K562 (cell line): ENCODE measurements around the gene MYL3. TPM values are rescaled to one million over a fixed set of nuclear protein-coding genes. Genes with fewer than 3 reads are reported as not detected.

Experiments used
- ATAC-seq: fragments of 200-7000 bp; cut with Tn5 transposase; 3 replicates; pipeline ENCODE4 v1.9.1; 2020; ENCODE audit warnings: moderate library complexity
- BruUV-seq: library from RNA; stranded (reverse); fragments of 400-500 nt; replicated peaks from 2 replicates; lab custom pipeline; 2021; lab: Mats Ljungman, UMichigan
- CTCF ChIA-PET: fragments of 300-600 bp; formaldehyde crosslinking; extraction: SDS; loops from one replicate; lab custom pipeline; 2021; ENCODE audit warnings: low intra/inter-chr PET ratio; lab: Yijun Ruan, JAX
- POLR2A ChIA-PET: fragments of 300-600, 350-650 bp; sonication (Branson Sonifier 250); formaldehyde crosslinking; extraction: SDS; loops from one replicate; lab custom pipeline; 2021; ENCODE audit warnings: antibody characterized with exemption, inconsistent platforms; lab: Yijun Ruan, JAX
- DNase-seq, 4 experiments: peaks; one replicate each; pipeline versions ENCODE4 v3.0.0 to v3.0.0-alpha.2; 2011 to 2018; ENCODE audit warnings: low spot score in 3 of 4, mixed read lengths in 3 of 4; ENCODE audit errors: extremely low read depth in 1 of 4
- FAIRE-seq: peaks from 2 replicates; lab custom pipeline; 2011; peaks lifted over from hg19 to GRCh38; lab: Jason Lieb, UNC
- H2AFZ ChIP-seq: 2 replicates; pipeline ENCODE4 v1.6.0; 2011; ENCODE audit warnings: low read depth, low read length, control low read depth, inconsistent platforms
- H3K27ac ChIP-seq: fragments of 200-600 bp; 3 replicates; pipeline ENCODE4 v1.8.0; 2011; ENCODE audit warnings: low read depth, mild to moderate bottlenecking, control low read depth, inconsistent platforms, low read length, moderate library complexity, mixed read lengths; ENCODE audit errors: extremely low read depth
- H3K27me3 ChIP-seq, 2 experiments: fragments of 300-600 bp in 1 of 2; 2 replicates in 1 of 2; 3 replicates in 1 of 2; pipeline versions ENCODE4 v1.6.0 to v1.8.0; 2011; ENCODE audit warnings: inconsistent platforms in 2 of 2, low read length in 2 of 2, mild to moderate bottlenecking in 1 of 2, mixed read lengths in 1 of 2, moderate library complexity in 1 of 2; ENCODE audit not compliant: control insufficient read depth in 2 of 2, insufficient read depth in 2 of 2
- H3K36me3 ChIP-seq: fragments of 300-600 bp; 3 replicates; pipeline ENCODE4 v1.8.0; 2011; ENCODE audit warnings: mild to moderate bottlenecking, low read length, inconsistent platforms; ENCODE audit not compliant: control insufficient read depth, insufficient read depth
- H3K4me1 ChIP-seq, 2 experiments: fragments of 200-600 bp in 1 of 2; replicated peaks in 1 of 2; 2 replicates in 1 of 2; 3 replicates in 1 of 2; pipeline versions ENCODE4 v1.5.1 to v1.8.0; 2011; ENCODE audit warnings: inconsistent platforms in 2 of 2, low read length in 2 of 2, mild to moderate bottlenecking in 1 of 2, mixed read lengths in 1 of 2, moderate library complexity in 1 of 2; ENCODE audit not compliant: control insufficient read depth in 2 of 2, insufficient read depth in 2 of 2
- H3K4me2 ChIP-seq: 2 replicates; pipeline ENCODE4 v1.6.1; 2011; ENCODE audit warnings: low read length, control low read depth, inconsistent platforms, mixed read lengths; ENCODE audit not compliant: insufficient read depth
- H3K4me3 ChIP-seq: fragments of 200-600 bp; sonication (generic), shearing (Covaris generic); 2 replicates; pipeline ENCODE4 v1.5.1; 2016; ENCODE audit warnings: control low read depth, inconsistent platforms
- H3K79me2 ChIP-seq: fragments of 200-600 bp; 3 replicates; pipeline ENCODE4 v1.8.0; 2011; ENCODE audit warnings: low read length, inconsistent platforms; ENCODE audit not compliant: control insufficient read depth, insufficient read depth
- H3K9ac ChIP-seq, 2 experiments: 2 replicates each; pipeline versions ENCODE4 v1.6.0 to v1.6.1; 2011; ENCODE audit warnings: low read depth in 2 of 2, low read length in 2 of 2, control low read depth in 1 of 2, inconsistent platforms in 1 of 2, mild to moderate bottlenecking in 1 of 2, mixed read lengths in 1 of 2; ENCODE audit not compliant: insufficient read depth in 1 of 2
- H3K9me1 ChIP-seq: one replicate; pipeline ENCODE4 v1.6.0; 2011; ENCODE audit warnings: inconsistent platforms, mild to moderate bottlenecking, low read length, moderate library complexity; ENCODE audit not compliant: control insufficient read depth, insufficient read depth
- H3K9me3 ChIP-seq: replicated peaks from 2 replicates; pipeline ENCODE4 v1.5.1; 2011; ENCODE audit warnings: low read depth, low read length, inconsistent platforms; ENCODE audit not compliant: control insufficient read depth, insufficient read depth
- H4K20me1 ChIP-seq: replicated peaks from 2 replicates; pipeline ENCODE4 v1.6.1; 2011; ENCODE audit warnings: low read length, inconsistent platforms, mixed read lengths; ENCODE audit not compliant: control insufficient read depth, insufficient read depth
- AFF1 ChIP-seq, 2 experiments: fragments of 450-650 bp; IDR thresholded peaks; 2 replicates each; pipeline ENCODE4 v1.6.1; 2018; ENCODE audit warnings: mild to moderate bottlenecking in 2 of 2, low read depth in 1 of 2; ENCODE audit not compliant: partially characterized antibody in 2 of 2
- CTCF ChIP-seq, 3 experiments: IDR thresholded peaks in 2 of 3; conservative IDR thresholded peaks in 1 of 3; 2 replicates each; pipeline ENCODE4 v1.5.1; 2011 to 2012; ENCODE audit warnings: low read length in 3 of 3, mild to moderate bottlenecking in 3 of 3, control low read depth in 2 of 3, improper control_type of control experiment in 1 of 3, inconsistent platforms in 1 of 3, low read depth in 1 of 3, mixed read lengths in 1 of 3, moderate library complexity in 1 of 3; ENCODE audit not compliant: insufficient read depth in 2 of 3
- GABPA ChIP-seq: fragments of 200-800 bp; sonication (Bioruptor generic); conservative IDR thresholded peaks from 2 replicates; pipeline ENCODE4 v1.6.1; 2016; ENCODE audit warnings: low read depth, missing genetic modification characterization, missing compliant biosample characterization
- GTF2A2 ChIP-seq: IDR thresholded peaks from 2 replicates; pipeline ENCODE4 v1.6.1; 2016; ENCODE audit warnings: mild to moderate bottlenecking, missing genetic modification characterization, missing compliant biosample characterization
- HBP1 ChIP-seq: fragments of 450-650 bp; formaldehyde crosslinking; IDR thresholded peaks from 2 replicates; pipeline ENCODE4 v1.4.0; 2022; ENCODE audit warnings: missing genetic modification characterization
- RNF219 ChIP-seq: fragments of 250-450 bp; sonication (Bioruptor Pico); IDR thresholded peaks from 2 replicates; pipeline ENCODE4 v1.5.0; 2022; ENCODE audit warnings: mild to moderate bottlenecking
- TCF3 ChIP-seq: sonication (generic); formaldehyde crosslinking; IDR thresholded peaks from 2 replicates; pipeline ENCODE4 v1.4.0; 2020; ENCODE audit warnings: mild to moderate bottlenecking, missing genetic modification reagents
- ZBTB9 ChIP-seq: fragments of 450-650 bp; formaldehyde crosslinking; IDR thresholded peaks from 2 replicates; pipeline ENCODE4 v1.4.0; 2020; ENCODE audit warnings: mild to moderate bottlenecking, moderate library complexity
- ZNF253 ChIP-seq: fragments of 250-450 bp; sonication (Bioruptor Pico); conservative IDR thresholded peaks from 2 replicates; pipeline ENCODE4 v1.6.1; 2021; ENCODE audit warnings: mild to moderate bottlenecking
- ZNF76 ChIP-seq: fragments of 250-450 bp; sonication (Bioruptor Pico); IDR thresholded peaks from 2 replicates; pipeline ENCODE4 v1.4.0; 2020; ENCODE audit warnings: mild to moderate bottlenecking, moderate library complexity, borderline replicate concordance
- WGBS: fragments of 100-300 bp; shearing (Covaris generic); methylation state at CpG from one replicate; pipeline ENCODE4 v1.1.6; 2016; ENCODE audit warnings: low coverage, mixed read lengths; ENCODE audit not compliant: insufficient coverage; ENCODE audit errors: missing lambda C conversion rate; 5-methylcytosine and 5-hydroxymethylcytosine counted together
- in situ Hi-C: fragments of 300-500 bp; cut with MboI; formaldehyde crosslinking; loops from 4 replicates; pipeline ENCODE4 v1.15.0; 2018; ENCODE audit warnings: inconsistent platforms, mixed read lengths
- intact Hi-C: fragments of 100-400 bp; cut with micrococcal nuclease; formaldehyde crosslinking; loops from 2 replicates; pipeline ENCODE4 v1.14.2; 2022
- polyA plus RNA-seq, 8 experiments: library from polyadenylated mRNA; depleted of rRNA in 4 of 8; stranded (reverse) in 5 of 8; unstranded in 3 of 8; fragments of >200 nt; fragmentation: Nextera tagmentation in 2 of 8; fragmentation: Illumina TruSeq in 1 of 8; extraction: Ambion mirVana in 2 of 8; extraction: Trizol in 1 of 8; gene quantifications; 2 replicates each; pipeline versions ENCODE4 v1.2.1 to v1.2.3, GENCODE V29; 2011 to 2014; ENCODE audit warnings: inconsistent platforms in 1 of 8, missing spikeins in 1 of 8
- total RNA-seq, 7 experiments: library from RNA; depleted of rRNA in 6 of 7; stranded (reverse); fragments of >200 nt in 6 of 7; fragmentation: Illumina TruSeq in 2 of 7; extraction: Trizol in 2 of 7; gene quantifications; 2 replicates each; pipeline versions ENCODE4 v1.2.1 to v1.2.3, GENCODE V29; 2011 to 2021; ENCODE audit warnings: low replicate concordance in 1 of 7

The MYL3 gene
- total and polyA plus RNA-seq, 9 of the 15 experiments (the other 6 are each of a cell fraction or from before 2014, with no cell fraction given), result 0.14 to 0.45 TPM; not detected in 7

GRCh38 chr3:46907960-46908293 is 44.7 kb upstream of the MYL3 start:
- Histone ChIP-seq H3K79me2 (no peaks in the 10 kb centered on the region), H3K27ac (no peak overlapping the region), H4K20me1 (no peaks in the 10 kb centered on the region; the same call in none of the 2 replicates), H3K4me2 (no peak overlapping the region), H2AFZ (no peak overlapping the region), H3K36me3 (no peaks in the 10 kb centered on the region), H3K9me3 (no peaks in the 10 kb centered on the region), H3K9me1 (peaks cover 4% of the 10 kb centered on the region), H3K4me1 (peaks cover 0 to 36% of the 10 kb centered on the region in 2 experiments; a peak in 4 of 5 replicates), H3K27me3 (peaks cover 0 to 14% of the 10 kb centered on the region in 2 experiments; a peak in 2 of 5 replicates), H3K9ac (no peak overlapping the region), H3K4me3 (no peak overlapping the region)
- BruUV-seq, result no TSS peak
- WGBS, result 6% methylated on average over 1 of the region's 1 CpG
- ATAC-seq, result no peak
- ChIA-PET CTCF (no interaction called here), POLR2A (no interaction called here)
- intact Hi-C loops (loop anchor here (2.0 kb wide), 1 partner anchor 455 kb away; no protein-coding TSS in a partner anchor), in situ Hi-C loops (no loop called here)
- DNase-seq, result no peak
- FAIRE-seq, result peak; percentile 75
- no peak for TF ChIP-seq AFF1 (IDR thresholded peaks at IDR 0.05; ENCODE audit: low read depth in 1 of 2, partially characterized antibody in 2 of 2)
- TF ChIP-seq ZBTB9 (CRISPR knock-in tag), result no peak
- TF ChIP-seq ZNF76, result no peak
- TF ChIP-seq ZNF253 (CRISPR knock-in tag), result no peak
- no peak for TF ChIP-seq TCF3
- 0 out of 2 replicates have a peak, but pooled peaks have one; percentile 56 for TF ChIP-seq HBP1
- TF ChIP-seq GTF2A2 (tag), result no peak
- no peak for TF ChIP-seq GABPA (tag)
- TF ChIP-seq CTCF (IDR thresholded peaks at IDR 0.05 in 2 of 3, conservative IDR thresholded peaks at IDR 0.05 in 1 of 3; ENCODE audit: insufficient read depth in 2 of 3, low read depth in 1 of 3, low read length in 3 of 3), result no peak
- no peak for TF ChIP-seq RNF219 (CRISPR knock-in tag)
